OCI-LY7 (cell line): Measurements from ENCODE around the gene RBM33. TPM values are rescaled to one million over a fixed set of nuclear protein-coding genes. Genes with fewer than 3 reads are reported as not detected.

ENCODE experiments used
- BruUV-seq: library from RNA; stranded (reverse); fragments of 400-500 nt; replicated peaks from 2 replicates; lab custom pipeline; 2021; lab: Mats Ljungman, UMichigan
- CTCF ChIA-PET: fragments of 300-600 bp; sonication (Branson Sonifier 250); formaldehyde crosslinking; loops from one replicate; lab custom pipeline; 2022; ENCODE audit warnings: antibody characterized with exemption; ENCODE audit not compliant: unreplicated experiment; lab: Charles Lee
- POLR2A ChIA-PET: fragments of 300-600 bp; sonication (Branson Sonifier 250); formaldehyde crosslinking; loops from one replicate; lab custom pipeline; 2022; ENCODE audit warnings: antibody characterized with exemption; lab: Charles Lee
- DNase-seq: peaks from one replicate; pipeline ENCODE4 v3.0.0-alpha.2; 2015; ENCODE audit warnings: low spot score
- H2AFZ ChIP-seq: fragments of 200-600 bp; sonication (generic), shearing (Covaris generic); 2 replicates; pipeline ENCODE4 v1.6.1; 2014; ENCODE audit warnings: mild to moderate bottlenecking, antibody characterized with exemption, low read length, moderate library complexity
- H3K27ac ChIP-seq: fragments of 200-600 bp; sonication (generic); 2 replicates; pipeline ENCODE4 v1.5.1; 2014; ENCODE audit warnings: mixed run types, low read depth, mild to moderate bottlenecking, moderate library complexity, low read length, inconsistent platforms; ENCODE audit not compliant: poor library complexity, severe bottlenecking
- H3K36me3 ChIP-seq: fragments of 200-600 bp; sonication (generic); 2 replicates; pipeline ENCODE4 v1.6.1; 2014; ENCODE audit warnings: mild to moderate bottlenecking, antibody characterized with exemption, low read length, moderate library complexity, mixed read lengths; ENCODE audit not compliant: insufficient read depth
- H3K4me1 ChIP-seq: fragments of 200-600 bp; sonication (generic); 2 replicates; pipeline ENCODE4 v1.5.1; 2014; ENCODE audit warnings: mild to moderate bottlenecking, low read length; ENCODE audit not compliant: insufficient read depth, poor library complexity, severe bottlenecking
- H3K4me2 ChIP-seq: fragments of 200-600 bp; sonication (generic); 2 replicates; pipeline ENCODE4 v1.6.1; 2014; ENCODE audit warnings: mild to moderate bottlenecking, low read length
- H3K4me3 ChIP-seq: fragments of 200-600 bp; sonication (generic); 2 replicates; pipeline ENCODE4 v1.5.1; 2014; ENCODE audit warnings: mild to moderate bottlenecking, low read depth, low read length; ENCODE audit not compliant: poor library complexity, severe bottlenecking
- H3K79me2 ChIP-seq: fragments of 200-600 bp; sonication (generic); 2 replicates; pipeline ENCODE4 v1.6.1; 2016; ENCODE audit warnings: low read depth, mild to moderate bottlenecking, low read length, moderate library complexity, mixed read lengths; ENCODE audit not compliant: insufficient read depth
- H3K9me2 ChIP-seq: fragments of 200-600 bp; sonication (generic); 2 replicates; pipeline ENCODE4 v1.6.1; 2016; ENCODE audit warnings: mild to moderate bottlenecking, low read length, mixed read lengths; ENCODE audit not compliant: insufficient read depth
- H3K9me3 ChIP-seq: fragments of 200-600 bp; sonication (generic); 2 replicates; pipeline ENCODE4 v1.6.1; 2014; ENCODE audit warnings: mild to moderate bottlenecking, mixed run types, low read length, mixed read lengths
- H4K20me1 ChIP-seq: fragments of 200-600 bp; sonication (generic); 2 replicates; pipeline ENCODE4 v1.6.1; 2014; ENCODE audit warnings: mild to moderate bottlenecking, antibody characterized with exemption, low read length, moderate library complexity, mixed read lengths; ENCODE audit not compliant: insufficient read depth
- EZH2phosphoT487 ChIP-seq: fragments of 200-600 bp; sonication (generic); IDR thresholded peaks from 2 replicates; pipeline ENCODE4 v1.6.1; 2018; ENCODE audit warnings: low read depth, borderline replicate concordance, mild to moderate bottlenecking, mixed run types, antibody characterized with exemption, low read length, moderate library complexity, mixed read lengths
- intact Hi-C: fragments of 100-400 bp; cut with micrococcal nuclease; formaldehyde crosslinking; loops from one replicate; pipeline ENCODE4 v1.10.0; 2022; ENCODE audit not compliant: unreplicated experiment
- total RNA-seq, 2 experiments: library from RNA; depleted of rRNA in 1 of 2; stranded (reverse); fragments of >200 nt in 1 of 2; shearing (Covaris generic) in 1 of 2; gene quantifications; 2 replicates each; pipeline ENCODE4 v1.2.3, GENCODE V29; 2014 to 2022
- TF ChIP-seq, protein P1 (sequence below): fragments of 200-600 bp; sonication (generic); conservative IDR thresholded peaks from 2 replicates; pipeline ENCODE4 v1.5.1; 2014; ENCODE audit warnings: mild to moderate bottlenecking, antibody characterized with exemption, low read length, moderate library complexity, mixed read lengths

Gene RBM33
- total RNA-seq, 2 experiments from 2014 or later, result 67.6 to 127 TPM

DNA sequence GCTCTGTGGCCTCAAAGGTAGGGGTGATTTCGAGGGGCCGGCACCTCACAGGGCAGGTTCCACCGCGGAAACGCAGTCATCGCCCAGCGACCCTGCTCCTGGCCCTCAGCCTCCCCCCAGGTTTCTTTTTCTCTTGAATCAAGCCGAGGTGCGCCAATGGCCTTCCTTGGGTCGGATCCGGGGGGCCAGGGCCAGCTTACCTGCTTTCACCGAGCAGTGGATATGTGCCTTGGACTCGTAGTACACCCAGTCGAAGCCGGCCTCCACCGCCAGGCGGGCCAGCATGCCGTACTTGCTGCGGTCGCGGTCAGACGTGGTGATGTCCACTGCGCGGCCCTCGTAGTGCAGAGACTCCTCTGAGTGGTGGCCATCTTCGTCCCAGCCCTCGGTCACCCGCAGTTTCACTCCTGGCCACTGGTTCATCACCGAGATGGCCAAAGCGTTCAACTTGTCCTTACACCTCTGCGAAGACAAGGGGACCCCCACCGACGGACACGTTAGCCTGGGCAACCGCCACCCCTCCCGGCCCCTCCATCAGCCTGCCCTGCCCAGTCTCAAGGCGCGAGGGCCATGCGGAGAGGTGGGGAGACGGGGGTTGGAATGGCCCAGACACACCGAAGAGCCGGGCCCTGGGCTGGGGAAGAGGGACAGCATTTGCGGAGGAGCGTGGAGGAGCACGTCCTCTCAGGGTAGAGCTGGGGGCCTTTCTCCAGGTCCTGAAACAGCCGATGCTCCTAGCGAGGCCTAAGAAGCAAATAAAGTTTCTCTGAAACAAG, 161.8 kb downstream of the RBM33 start:
- Histone ChIP-seq H3K4me2 (no peak overlapping the region), H3K9me2 (no peaks in the 10 kb centered on the region), H4K20me1 (no peaks in the 10 kb centered on the region), H3K27ac (no peak overlapping the region), H3K79me2 (no peaks in the 10 kb centered on the region), H3K9me3 (no peaks in the 10 kb centered on the region), H3K4me3 (no peak overlapping the region), H2AFZ (no peak overlapping the region), H3K36me3 (no peaks in the 10 kb centered on the region), H3K4me1 (no peaks in the 10 kb centered on the region)
- TF ChIP-seq EZH2phosphoT487, result no peak
- BruUV-seq, result no TSS peak
- CTCF ChIA-PET, result no interaction called here
- intact Hi-C loops, result no loop called here
- POLR2A ChIA-PET, result no interaction called here
- no peak for DNase-seq

DNA sequence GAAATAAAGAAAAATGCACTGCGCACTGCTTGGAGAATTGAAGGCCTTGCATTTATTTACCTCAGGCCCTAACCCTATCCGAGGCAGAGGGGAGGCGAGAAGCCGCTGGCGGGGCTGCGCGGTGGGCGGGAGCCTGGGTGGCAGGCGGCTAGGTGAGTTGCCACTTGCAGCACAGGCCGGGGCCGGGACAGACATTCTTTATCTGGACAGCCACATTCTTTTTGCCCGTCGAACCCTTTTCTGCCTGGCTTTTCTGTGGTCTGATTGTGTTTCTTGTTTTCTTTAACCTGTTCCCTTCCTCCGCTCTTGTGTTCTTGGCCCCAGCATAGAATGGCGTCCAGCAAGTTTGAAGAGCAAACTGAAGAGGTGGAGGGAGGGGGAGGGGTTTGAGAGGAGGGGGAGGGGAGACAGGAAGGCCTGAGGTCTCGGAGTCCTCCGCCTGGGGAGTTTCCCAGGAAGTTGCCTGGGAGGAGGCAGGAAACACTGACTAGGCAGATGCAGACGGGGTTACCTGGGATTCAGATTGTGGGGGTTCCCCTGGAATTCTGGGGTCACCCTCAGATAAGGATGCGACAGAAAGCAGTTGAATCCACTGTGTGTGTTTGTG, 162.7 kb downstream of the RBM33 start:
- Histone ChIP-seq H2AFZ (no peak overlapping the region), H3K4me3 (no peak overlapping the region), H3K79me2 (no peaks in the 10 kb centered on the region), H3K4me1 (no peaks in the 10 kb centered on the region), H3K4me2 (no peak overlapping the region), H4K20me1 (no peaks in the 10 kb centered on the region), H3K9me2 (no peaks in the 10 kb centered on the region), H3K9me3 (no peaks in the 10 kb centered on the region), H3K36me3 (no peaks in the 10 kb centered on the region), H3K27ac (no peak overlapping the region)
- POLR2A ChIA-PET, result no interaction called here
- intact Hi-C loops, result no loop called here
- no TSS peak for BruUV-seq
- DNase-seq, result no peak
- CTCF ChIA-PET, result no interaction called here
- TF ChIP-seq, protein P1, sequence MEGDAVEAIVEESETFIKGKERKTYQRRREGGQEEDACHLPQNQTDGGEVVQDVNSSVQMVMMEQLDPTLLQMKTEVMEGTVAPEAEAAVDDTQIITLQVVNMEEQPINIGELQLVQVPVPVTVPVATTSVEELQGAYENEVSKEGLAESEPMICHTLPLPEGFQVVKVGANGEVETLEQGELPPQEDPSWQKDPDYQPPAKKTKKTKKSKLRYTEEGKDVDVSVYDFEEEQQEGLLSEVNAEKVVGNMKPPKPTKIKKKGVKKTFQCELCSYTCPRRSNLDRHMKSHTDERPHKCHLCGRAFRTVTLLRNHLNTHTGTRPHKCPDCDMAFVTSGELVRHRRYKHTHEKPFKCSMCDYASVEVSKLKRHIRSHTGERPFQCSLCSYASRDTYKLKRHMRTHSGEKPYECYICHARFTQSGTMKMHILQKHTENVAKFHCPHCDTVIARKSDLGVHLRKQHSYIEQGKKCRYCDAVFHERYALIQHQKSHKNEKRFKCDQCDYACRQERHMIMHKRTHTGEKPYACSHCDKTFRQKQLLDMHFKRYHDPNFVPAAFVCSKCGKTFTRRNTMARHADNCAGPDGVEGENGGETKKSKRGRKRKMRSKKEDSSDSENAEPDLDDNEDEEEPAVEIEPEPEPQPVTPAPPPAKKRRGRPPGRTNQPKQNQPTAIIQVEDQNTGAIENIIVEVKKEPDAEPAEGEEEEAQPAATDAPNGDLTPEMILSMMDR, result no peak
- no peak for TF ChIP-seq EZH2phosphoT487

- no TSS peak for BruUV-seq
- TF ChIP-seq, protein P1, result no peak
- TF ChIP-seq EZH2phosphoT487, result no peak
- Histone ChIP-seq H4K20me1 (no peaks in the 10 kb centered on the region), H2AFZ (no peak overlapping the region), H3K27ac (no peak overlapping the region), H3K9me2 (no peaks in the 10 kb centered on the region), H3K79me2 (no peaks in the 10 kb centered on the region), H3K4me2 (no peak overlapping the region), H3K4me1 (no peaks in the 10 kb centered on the region), H3K36me3 (no peaks in the 10 kb centered on the region), H3K4me3 (no peak overlapping the region), H3K9me3 (no peaks in the 10 kb centered on the region)
- CTCF ChIA-PET, result no interaction called here
- POLR2A ChIA-PET, result no interaction called here
- no peak for DNase-seq
- intact Hi-C loops, result no loop called here
Observed at GRCh38 chr7:155807789-155808548, 163.5 kb downstream of the RBM33 start.
